NCI-H524 treated with DMSO at 0.1 percent for 48 hours (cell line): ENCODE data around the gene GRIK3.

Source experiments
- DNase-seq: peaks from one replicate; lab custom pipeline; 2025; lab: John Stamatoyannopoulos, UW

GRIK3 gene

DNA sequence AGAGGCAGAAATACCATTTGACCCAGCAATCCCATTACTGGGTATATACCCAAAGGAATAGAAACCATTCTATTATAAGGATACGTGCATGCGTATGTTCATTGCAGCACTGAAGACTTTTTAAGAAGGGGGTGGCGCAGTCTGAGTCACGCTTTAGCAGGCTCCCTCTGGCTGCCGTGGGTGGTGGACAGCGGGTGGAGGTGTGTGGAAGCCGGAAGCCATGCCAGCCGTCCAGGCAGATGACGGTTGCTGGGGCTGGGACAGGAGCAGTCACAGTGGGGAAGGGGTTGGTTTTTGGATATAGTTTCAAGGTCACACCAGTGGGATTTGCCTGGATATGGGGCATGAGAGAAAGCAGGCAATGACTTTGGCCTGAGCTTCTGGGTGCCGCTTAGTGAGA is 270.5 kb downstream of the GRIK3 start:
- no peak for DNase-seq

DNA sequence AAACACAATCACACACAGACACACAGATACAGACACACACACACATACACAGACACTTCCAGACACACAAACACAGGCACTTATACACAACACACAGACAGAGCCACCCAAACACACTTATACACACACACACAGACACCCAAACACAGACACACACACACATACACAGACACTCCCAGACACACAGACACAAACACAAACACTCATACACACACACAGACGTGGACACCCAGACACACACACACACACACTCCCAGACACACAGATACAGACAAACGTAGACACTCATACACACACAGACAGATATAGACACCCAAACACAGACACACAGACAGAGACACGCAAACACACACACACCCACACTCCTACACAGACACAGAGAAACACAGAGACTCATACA is 272.1 kb downstream of the GRIK3 start:
- no peak for DNase-seq

DNA sequence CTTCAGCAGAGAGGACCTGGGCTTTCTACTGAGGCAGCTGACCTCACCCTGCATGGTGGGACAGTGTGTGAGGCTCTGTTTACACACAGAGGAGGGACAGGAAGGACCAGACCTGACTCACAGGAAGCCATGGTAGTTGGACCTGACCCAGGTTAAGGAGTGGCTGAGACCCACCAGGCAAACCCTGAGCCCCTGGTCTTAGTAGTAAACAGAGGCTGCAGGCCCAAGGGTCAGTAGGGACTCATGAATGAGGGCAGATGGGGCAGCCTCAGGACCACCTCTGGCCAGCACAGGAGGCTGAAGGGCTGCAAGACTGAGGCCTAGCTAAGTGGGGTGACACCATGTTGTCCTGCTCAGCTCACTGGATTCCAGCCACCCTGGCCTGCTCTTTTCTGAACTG is 273.2 kb downstream of the GRIK3 start:
- DNase-seq, result no peak

DNA sequence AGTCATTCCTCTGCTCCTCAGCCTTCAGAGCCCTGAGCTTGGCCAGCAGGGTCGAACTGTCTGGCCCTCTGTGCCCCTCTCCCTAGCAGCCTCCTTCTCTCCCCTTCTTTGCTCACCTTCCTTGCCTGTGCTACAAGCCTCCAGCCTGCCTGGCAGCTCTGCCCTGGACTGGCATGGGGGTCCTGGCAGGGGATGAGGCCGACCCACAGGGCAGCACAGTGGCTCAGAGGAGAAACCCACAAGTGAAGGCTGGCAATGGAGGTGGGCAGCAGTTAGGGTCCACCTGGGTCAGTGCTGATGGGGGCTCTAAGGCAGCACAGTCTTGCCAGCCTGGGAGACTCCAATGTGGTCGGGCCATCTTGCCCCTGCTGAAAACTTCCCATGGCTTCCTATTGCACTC is 274.2 kb downstream of the GRIK3 start:
- no peak for DNase-seq

DNA sequence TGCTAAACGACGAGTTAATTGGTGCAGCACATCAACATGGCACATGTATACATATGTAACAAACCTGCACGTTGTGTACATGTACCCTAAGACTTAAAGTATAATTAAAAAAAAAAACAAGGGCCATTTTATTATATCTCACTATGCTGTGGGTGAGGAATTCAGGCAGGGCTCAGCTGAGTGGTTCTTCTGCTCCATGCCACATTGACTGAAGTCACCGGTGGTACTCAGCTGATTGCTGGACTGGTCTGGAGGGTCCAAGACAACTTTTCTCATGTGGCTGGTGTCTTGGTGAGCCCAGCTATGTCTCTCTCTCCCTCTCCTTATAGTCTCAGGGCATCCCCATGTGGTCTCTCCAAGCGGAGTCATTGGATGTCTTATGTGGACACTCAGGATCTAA is 275.0 kb downstream of the GRIK3 start:
- no peak for DNase-seq

DNA sequence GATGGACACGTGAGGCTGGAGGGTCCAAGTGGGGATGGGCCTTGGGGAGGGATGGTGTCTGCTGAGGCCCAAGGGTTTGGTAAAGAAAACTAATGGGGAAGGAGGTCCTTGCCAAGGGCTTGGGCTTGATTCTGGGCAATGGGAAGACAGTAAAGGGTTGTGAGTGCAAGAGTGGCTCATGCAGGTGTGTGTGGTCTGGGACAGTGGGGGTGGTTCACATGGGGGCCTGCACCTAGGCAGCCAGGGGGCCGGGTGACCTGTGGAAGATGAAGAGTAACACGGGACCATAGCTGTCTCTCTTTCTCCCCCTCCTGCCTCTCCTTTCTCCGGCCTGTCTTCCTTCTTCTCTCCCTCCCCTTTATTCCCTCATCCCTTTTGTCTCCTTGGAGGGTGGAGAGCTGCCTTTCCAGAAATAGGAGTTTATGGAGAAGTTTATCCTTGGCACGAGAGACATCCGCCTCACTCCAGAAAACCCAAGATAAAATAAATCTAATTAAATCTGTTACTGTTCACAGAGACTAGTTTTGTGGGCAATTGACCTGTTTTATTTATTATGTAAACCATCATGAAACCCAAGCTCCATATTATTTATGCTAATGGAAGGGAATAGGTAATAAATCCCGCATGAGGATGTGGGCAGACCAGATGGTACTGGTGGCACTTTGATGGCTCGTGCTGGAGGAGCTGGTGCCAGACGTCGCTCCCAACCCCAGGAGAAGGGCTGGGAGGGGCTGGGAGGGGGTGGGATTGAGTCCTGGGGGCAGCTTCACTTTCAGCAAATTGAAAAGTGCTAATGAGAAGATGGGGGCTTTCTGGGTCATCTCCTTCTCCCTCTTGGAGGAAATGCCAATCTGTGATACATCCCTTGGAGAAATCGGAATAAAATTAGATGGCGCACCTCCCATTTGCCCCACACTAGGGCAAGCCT is 278.7 kb downstream of the GRIK3 start:
- peak; percentile 91 for DNase-seq

DNA sequence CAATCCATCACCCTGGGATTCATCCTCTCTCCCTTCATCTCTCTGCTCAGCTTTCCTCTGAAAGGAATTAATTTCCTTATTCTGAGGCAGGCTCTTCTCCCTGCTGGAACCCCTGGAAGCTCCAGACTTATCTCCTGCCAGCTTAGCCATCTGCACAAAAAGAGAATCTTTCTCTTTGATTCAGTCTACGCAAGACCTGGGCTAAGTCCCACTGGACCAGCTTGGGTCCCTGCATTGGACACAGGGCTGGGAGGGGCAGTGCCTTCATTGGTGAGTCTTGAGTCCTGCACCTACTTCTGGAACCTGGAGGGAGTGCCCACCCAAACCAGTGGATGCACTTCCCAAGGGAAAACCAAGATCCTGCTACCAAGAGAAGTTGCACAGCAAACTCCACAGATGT is 279.9 kb downstream of the GRIK3 start:
- DNase-seq, result no peak

DNA sequence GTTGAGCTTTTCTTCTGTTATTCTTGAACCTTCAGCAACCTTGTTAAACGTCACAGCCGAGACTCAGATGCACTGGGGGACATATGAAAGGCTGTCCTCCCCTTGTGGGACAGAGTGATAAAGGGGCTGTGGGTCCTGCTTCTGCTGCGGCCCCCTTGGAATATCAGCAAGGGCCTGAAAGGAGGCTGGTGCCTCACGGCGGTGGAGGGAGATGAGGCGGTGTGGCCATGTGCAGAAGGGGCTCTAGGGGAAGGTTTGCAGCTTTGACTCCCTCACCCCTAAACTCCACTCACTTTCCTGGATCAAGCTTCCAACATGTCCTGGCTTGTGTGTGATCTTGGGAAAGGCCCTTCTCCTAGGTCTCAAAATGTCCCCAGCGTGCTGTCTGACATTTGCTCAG is 280.9 kb downstream of the GRIK3 start:
- DNase-seq, result no peak

DNA sequence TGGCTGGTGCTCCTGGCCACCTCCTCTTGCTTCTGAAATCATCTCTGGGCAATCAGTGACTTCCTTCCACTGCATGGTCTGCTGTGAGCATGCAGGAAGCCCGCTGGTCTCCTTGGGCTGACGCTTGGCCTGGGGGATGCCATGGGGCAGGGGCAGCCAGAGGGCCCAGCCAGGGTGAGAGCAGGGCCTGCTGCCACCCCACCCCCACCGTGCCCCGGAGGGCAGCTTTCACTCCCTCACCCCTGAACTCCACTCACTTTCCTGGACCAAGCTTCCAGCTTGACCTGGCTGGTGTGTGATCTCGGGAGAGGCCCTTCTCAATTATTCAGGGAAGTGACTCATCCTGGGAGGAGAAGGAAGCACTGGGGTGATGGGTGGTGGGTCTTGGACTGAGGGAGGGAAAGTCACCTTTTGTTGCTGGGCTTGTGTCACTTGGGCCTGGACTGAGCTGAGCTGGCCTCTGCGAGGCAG is 281.4 kb downstream of the GRIK3 start:
- DNase-seq, result no peak

DNA sequence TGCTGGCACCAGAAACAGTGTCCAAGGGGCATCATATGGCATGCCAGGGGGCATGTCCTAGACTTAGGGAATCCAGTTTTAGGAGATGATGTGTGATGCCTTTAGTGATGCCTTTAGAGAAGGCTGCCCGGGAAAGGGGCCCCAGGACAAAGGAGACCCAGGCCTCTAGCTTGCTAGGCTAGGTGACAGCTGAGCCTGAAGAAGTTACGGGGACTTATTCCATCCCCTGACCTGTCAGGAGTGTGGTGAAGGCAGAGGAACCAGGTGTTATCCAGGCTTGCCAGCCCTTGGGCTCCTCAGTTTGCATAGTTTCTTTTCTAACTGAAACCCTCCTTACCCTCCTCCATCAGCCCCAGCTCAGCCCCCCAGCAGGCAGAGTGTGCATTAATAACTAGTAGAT is 281.9 kb downstream of the GRIK3 start:
- DNase-seq, result no peak

DNA sequence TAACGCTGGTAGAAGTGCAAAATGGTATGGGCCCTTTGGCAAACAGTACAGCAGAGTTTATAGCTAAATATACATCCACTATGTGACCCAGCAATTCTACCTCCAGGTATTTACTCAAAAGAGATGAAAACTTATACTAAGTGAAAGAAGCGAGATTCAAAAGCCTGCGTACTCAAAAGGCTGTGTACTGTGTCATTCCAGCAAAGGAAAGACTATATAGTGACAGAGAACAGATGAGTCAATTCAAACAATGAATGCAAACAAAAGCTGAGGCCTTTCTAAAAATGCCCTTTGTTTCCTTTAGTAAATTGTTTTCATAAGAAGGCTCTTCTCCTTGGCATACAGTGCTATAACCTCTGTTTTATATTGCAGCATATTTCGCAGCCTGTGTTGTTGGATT is 282.8 kb downstream of the GRIK3 start:
- no peak for DNase-seq

DNA sequence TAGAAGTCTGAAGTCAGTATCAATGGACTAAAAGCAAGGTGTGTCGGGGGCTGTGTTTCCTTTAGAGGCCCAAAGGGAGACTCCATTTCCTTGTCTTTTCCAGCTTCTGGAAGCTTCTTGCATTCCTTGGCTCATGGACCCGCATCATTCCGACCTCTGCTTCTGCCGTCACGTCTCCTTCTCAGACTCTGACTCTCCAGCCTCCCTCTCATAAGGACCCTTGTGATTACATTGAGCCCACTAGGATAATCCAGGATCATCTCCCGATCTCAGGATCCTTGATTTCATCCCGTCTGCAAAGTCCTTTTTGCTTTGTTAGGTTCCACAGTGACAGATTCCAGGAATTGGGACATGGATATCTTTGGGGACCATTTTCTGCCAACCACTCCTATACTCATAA is 285.8 kb downstream of the GRIK3 start:
- no peak for DNase-seq
